ENCODE measurements around the gene EFCAB6.

- TF ChIP-seq CTCF (IDR thresholded peaks at IDR 0.05; ENCODE audit: borderline replicate concordance, extremely low read depth, low read length, poor library complexity, severe bottlenecking): no peak
- TF ChIP-seq EZH2 (IDR thresholded peaks at IDR 0.05; ENCODE audit: borderline replicate concordance, low read depth, low read length, severe bottlenecking): no peak
Measured at GRCh38 chr22:43563571-43563970, 248.5 kb downstream of the EFCAB6 start.
